ENCODE results near the gene SRPX.

GRCh38 chrX:38151441-38151840, 69.2 kb downstream of the SRPX start:
- TF ChIP-seq CTCF (conservative IDR thresholded peaks at IDR 0.05; ENCODE audit: low read length) (no peak), EZH2phosphoT487 (IDR thresholded peaks at IDR 0.05; ENCODE audit: borderline replicate concordance, low read depth, low read length) (no peak)
